ENCODE data around the gene ALOXE3.

DNA sequence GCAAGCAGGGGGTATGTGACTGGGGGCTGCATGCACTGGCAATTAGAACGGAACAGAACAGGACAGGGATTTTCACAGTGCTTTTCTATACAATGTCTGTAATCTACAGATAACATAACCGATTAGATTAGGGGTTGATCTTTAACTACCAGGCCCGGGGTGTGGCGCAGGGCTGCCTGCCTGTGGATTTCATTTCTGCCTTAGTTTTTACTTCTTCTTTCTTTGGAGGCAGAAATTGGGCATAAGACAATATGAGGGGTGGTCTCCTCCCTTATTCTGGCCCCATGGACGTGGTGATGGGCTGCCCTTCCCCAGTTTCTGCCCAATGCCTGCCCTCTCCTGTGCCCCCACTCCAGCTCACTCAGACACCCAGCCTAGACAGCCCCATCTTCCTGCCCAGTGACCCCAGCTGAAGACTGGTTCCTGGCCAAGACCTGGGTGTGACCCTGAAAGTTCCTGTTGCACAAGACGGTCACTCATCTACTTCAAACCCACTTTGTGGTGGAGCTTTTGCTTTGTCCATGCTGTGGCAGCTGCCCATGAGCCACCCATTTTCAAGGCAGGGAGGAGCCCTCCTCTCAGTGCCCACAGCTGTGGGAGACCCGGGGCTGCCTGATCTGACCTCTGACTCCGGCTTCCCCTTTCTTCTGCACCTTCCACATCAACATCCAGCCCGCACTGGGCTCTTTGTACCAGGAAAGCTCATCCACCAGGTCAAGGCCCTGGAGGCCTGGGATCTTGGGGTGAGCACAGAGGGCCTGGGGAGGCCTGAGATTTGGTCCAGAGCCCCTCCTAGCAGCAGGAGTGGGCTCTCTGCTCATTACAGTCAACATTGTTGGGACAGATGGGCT, 49.4 kb downstream of the ALOXE3 start:
- TF ChIP-seq, protein P1, sequence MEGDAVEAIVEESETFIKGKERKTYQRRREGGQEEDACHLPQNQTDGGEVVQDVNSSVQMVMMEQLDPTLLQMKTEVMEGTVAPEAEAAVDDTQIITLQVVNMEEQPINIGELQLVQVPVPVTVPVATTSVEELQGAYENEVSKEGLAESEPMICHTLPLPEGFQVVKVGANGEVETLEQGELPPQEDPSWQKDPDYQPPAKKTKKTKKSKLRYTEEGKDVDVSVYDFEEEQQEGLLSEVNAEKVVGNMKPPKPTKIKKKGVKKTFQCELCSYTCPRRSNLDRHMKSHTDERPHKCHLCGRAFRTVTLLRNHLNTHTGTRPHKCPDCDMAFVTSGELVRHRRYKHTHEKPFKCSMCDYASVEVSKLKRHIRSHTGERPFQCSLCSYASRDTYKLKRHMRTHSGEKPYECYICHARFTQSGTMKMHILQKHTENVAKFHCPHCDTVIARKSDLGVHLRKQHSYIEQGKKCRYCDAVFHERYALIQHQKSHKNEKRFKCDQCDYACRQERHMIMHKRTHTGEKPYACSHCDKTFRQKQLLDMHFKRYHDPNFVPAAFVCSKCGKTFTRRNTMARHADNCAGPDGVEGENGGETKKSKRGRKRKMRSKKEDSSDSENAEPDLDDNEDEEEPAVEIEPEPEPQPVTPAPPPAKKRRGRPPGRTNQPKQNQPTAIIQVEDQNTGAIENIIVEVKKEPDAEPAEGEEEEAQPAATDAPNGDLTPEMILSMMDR (conservative IDR thresholded peaks at IDR 0.05; ENCODE audit: low read depth in 2 of 2): no peak
- TF ChIP-seq CREB1 (CRISPR knock-in tag; IDR thresholded peaks at IDR 0.05; ENCODE audit: low read depth) (no peak), POLR2AphosphoS5 (IDR thresholded peaks at IDR 0.05; ENCODE audit: low read depth) (no peak), EZH2 (IDR thresholded peaks at IDR 0.05; ENCODE audit: low read depth, unreplicated experiment) (no peak)

All from GM23338 (cell line).